Muscle of back (tissue), 11 donors: ENCODE results near the gene PLPP2. TPM values are rescaled to one million over a fixed set of nuclear protein-coding genes. Genes with fewer than 3 reads are reported as not detected.
"Not testable (repeated sequence)": the region's sequence is repeated elsewhere in the genome, so short reads cannot be mapped to it uniquely, and the experiment has no call there.

ENCODE experiments used
- DNase-seq, 3 donors: peaks; one replicate each; pipeline versions ENCODE4 v3.0.0 to v3.0.0-alpha.2; 2013
- polyA plus RNA-seq, 10 donors: library from polyadenylated mRNA; unstranded; fragments of 120-200 nt; gene quantifications; one replicate each; pipeline ENCODE4 v1.2.1, GENCODE V29; 2013; ENCODE audit not compliant: insufficient read length in 10 of 10

The PLPP2 gene
- polyA plus RNA-seq, 10 donors, result 0.04 to 0.84 (median 0.50) TPM

DNA sequence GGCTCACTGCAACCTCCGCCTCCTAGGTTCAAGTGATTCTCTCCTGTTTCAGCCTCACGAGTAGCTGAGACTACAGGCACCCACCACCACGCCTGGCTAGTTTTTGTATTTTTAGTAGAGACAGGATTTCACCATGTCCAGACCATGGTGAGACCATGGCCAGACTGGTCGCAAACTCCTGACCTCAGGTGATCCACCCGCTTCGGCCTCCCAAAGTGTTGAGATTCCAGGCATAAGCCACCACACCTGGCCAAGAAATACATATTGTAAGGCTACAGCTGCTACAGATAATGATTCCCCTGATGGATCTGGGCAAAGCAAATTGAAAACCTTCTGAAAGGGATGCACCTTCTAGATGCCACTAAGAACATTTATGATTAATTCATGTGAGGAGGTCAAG lies 17.8 kb downstream of the PLPP2 start:
- no peak for DNase-seq

DNA sequence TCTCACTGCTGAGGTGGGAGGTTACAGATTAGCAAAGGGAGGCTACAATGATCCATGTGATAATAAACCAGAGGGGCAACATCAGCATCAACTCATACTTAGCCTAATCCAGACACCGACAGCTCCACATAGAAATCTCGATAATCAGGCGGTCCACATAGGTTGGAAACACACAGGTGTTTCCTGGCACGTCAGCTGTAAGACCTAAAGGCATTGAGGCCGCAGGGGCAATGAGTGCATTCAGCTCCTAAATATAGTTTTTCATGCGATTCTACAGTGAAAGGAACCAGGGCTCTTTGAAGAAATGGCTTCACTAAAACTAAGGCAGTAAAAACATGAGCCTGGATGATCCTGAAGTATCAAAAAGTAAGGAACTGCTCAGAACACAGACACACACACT lies 19.3 kb downstream of the PLPP2 start:
- no peak for DNase-seq

DNA sequence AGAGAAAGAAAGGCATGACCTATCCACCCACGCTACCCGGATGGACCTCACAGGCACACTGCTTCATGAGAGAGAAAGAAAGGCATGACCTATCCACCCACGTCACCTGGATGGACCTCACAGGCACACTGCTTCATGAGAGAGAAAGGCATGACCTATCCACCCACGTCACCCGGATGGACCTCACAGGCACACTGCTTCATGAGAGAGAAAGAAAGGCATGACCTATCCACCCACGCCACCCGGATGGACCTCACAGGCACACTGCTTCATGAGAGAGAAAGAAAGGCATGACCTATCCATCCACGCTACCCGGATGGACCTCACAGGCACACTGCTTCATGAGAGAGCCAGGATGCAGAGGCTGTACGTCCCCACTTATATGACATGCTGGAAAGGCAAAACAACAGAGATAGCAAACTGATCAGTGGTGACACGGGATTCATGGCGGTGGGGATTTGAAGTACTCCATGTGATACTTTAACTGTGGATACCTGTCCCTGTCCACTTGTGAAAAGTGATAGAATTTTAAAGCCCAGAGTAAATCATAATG lies 20.4 kb downstream of the PLPP2 start:
- DNase-seq, result not testable (repeated sequence)

DNA sequence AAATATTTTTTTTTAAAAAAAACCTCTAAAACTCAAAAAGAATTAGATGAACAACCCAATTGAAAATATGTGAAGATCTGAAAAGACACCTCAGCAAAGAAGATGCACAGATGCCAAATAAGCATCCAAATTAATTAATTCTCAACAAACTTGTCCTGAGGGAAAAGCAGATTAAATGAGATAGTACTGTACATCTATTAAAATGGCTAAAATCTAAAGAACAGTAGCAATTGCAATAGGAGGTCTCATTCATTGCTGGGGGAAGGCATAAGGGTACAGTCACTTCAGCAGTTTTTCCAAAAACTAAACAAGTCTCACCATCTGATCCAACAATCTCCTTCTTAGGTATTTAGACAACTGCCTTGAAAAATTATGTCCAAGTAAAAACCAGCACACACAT lies 22.0 kb downstream of the PLPP2 start:
- DNase-seq, result no peak

DNA sequence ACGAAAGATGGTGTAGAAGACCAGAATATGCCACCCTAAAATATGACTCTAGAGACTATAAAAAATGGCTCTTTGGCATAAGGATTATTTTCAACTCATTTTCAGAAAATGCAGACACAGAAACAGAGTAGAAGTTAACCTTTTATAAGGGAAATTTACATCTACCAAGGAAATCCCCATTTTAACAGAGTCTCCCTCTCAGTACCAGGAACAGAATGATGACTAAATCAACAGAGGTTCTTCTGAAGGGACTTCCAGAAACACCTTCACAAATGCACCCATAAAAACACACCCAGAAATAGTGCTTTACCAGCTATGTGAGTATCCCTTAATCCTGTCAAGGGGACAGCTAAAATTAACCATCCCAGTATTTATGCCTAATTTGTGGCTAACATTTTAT lies 29.1 kb downstream of the PLPP2 start:
- no peak for DNase-seq

DNA sequence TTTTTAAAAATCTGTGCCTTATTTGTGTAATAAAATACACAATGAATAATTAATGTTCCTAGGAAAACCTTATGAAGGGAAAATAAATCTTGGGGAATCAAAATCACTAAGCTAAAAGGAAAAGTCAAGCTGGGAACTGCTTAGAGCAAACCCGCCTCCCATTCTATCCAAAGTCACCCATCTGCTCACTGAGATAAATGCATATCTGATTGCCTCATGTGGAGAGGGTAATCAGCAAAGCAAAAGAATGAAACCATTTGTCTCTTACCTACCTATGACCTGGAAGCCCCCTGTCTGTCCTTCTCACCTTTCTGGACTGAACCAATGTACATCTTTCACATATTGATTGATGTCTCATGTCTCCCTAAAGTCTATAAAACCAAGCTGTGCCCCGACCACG lies 34.4 kb downstream of the PLPP2 start:
- DNase-seq, result not testable (repeated sequence)

DNA sequence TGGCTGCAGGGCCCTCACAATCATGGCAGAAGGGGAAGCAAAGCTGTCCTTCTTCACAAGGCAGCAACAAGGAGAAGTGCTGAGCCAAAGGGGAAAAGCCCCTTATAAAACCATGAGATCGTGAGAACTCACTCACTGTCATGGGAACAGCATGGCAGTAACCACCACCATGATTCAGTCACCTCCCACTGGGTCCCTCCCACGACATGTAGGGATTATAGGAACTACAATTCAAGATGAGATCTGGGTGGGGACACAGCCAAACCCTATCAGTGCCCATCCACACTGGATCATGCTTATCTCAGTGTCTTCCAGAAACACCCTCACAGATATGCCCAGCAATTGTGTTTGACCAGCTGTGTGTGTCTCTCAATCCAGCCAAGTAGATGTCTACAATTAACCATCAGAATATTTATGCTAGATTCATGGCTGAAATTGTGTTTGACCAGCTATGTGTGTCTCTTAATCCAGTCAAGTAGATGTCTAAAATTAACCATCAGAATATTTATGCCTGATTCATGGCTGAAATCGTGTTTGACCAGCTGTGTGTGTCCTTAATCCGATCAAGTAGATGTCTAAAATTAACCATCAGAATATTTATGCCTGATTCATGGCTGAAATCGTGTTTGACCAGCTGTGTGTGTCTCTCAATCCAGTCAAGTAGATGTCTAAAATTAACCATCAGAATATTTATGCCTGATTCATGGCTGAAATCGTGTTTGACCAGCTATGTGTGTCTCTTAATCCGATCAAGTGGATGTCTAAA lies 38.6 kb downstream of the PLPP2 start:
- DNase-seq, result not testable (repeated sequence)

DNA sequence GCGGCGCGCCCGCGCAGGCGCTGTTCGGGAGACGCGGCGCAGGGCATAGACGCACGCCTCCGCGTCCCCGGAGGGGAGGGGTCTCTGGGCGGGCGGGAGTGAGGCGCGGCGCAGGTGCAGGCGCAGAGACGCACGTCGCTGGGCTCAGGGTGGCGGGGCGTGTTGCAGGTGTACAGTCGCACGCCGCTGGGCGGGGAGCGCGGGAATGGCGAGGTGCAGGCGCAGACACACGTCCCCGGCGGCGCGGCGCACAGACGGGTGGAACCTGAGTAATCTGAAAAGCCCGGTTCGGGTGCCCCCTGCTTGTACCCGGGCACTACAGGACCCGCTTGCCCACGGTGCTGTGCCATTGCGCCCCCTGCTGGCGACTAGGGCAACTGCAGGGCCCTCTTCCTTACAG lies 44.7 kb downstream of the PLPP2 start:
- no peak for DNase-seq

DNA sequence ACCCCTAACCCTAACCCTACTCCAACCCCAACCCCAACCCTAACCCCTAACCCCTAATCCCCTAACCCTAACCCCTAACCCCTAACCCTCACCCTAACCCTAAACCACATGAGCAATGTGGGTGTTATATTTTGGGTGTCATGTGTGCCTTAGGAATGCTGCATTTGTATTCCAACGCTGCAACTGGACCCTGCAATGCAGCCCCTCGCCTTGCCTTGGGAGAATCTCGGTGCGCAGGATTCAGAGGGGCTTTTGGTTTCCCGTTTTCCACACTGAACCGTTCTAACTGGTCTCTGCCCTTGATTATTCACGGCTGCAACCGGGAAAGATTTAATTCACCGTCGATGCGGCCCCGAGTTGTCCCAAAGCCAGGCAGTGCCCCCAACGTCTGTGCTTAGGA lies 45.3 kb downstream of the PLPP2 start:
- DNase-seq, result peak in 1 of 3 donors; percentile 18

DNA sequence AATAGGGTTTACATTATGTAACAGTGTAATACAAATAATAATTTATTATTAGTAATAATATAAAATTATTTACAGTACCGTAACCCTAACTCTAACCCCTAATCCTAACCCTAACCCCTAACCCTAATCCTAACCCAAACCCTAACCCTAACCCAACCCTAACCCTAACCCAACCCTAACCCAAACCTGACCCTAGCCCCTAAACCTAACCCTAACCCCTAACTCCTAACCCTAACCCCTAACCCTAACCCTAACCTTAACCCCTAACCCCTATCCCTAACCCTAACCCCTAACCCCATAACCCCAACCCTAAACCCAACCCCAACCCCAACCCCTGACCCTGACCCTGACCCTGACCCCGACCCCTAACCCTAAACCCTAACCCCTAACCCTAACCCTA lies 45.7 kb downstream of the PLPP2 start:
- DNase-seq, result no peak

Other genes with a start within 250 kb of the PLPP2 start
- not detected for gene OR4F17, start 184.3 kb downstream of the PLPP2 start, polyA plus RNA-seq
- gene MIER2, start 53.4 kb upstream of the PLPP2 start, polyA plus RNA-seq, result 10 to 100 TPM; 20.8 to 29.3 (median 26.0) TPM
- 1 to 10 TPM in 5 of 10 donors, under 1 TPM in 5; 0.54 to 1.8 (median 0.92) TPM for gene C2CD4C, start 117.7 kb upstream of the PLPP2 start, polyA plus RNA-seq
- 10 to 100 TPM; 25.5 to 49.7 (median 29.5) TPM for gene SHC2, start 169.6 kb upstream of the PLPP2 start, polyA plus RNA-seq
- gene MADCAM1, start 205.1 kb upstream of the PLPP2 start, polyA plus RNA-seq, result 10 to 100 TPM in 2 of 10 donors, 1 to 10 TPM in 8; 5.6 to 13.4 (median 8.3) TPM
- gene TPGS1, start 216.1 kb upstream of the PLPP2 start, polyA plus RNA-seq, result 10 to 100 TPM in 2 of 10 donors, 1 to 10 TPM in 8; 3.2 to 11.4 (median 6.1) TPM
- 10 to 100 TPM; 51.3 to 83.8 (median 62.2) TPM for gene CDC34, start 240.4 kb upstream of the PLPP2 start, polyA plus RNA-seq